Keratinocyte (primary cell): ENCODE results near the gene ITGA6. TPM values are rescaled to one million over a fixed set of nuclear protein-coding genes. Genes with fewer than 3 reads are reported as not detected.
A peak's percentile ranks its signal among the peaks of the same experiment; 100 is the strongest.

Experiments
- DNase-seq: peaks from one replicate; pipeline ENCODE4 v3.0.0-alpha.2; 2011; ENCODE audit warnings: low read depth, missing footprints, low spot score
- FAIRE-seq: peaks from 2 replicates; lab custom pipeline; 2011; peaks lifted over from hg19 to GRCh38; lab: Jason Lieb, UNC
- H2AFZ ChIP-seq: 2 replicates; pipeline ENCODE4 v1.6.0; 2012; ENCODE audit warnings: low read length, control low read depth, inconsistent platforms; ENCODE audit not compliant: control insufficient read depth
- H3K27ac ChIP-seq: 2 replicates; pipeline ENCODE4 v1.5.1; 2011; ENCODE audit warnings: low read length; ENCODE audit not compliant: control insufficient read depth, insufficient read depth
- H3K27me3 ChIP-seq: 3 replicates; pipeline ENCODE4 v1.6.0; 2011; ENCODE audit warnings: low read length; ENCODE audit not compliant: control insufficient read depth, insufficient read depth; ENCODE audit errors: extremely low read depth
- H3K36me3 ChIP-seq, 2 experiments: 2 replicates in 1 of 2; 3 replicates in 1 of 2; pipeline ENCODE4 v1.5.1; 2011; ENCODE audit warnings: low read length in 2 of 2, mild to moderate bottlenecking in 1 of 2; ENCODE audit not compliant: control insufficient read depth in 2 of 2, insufficient read depth in 2 of 2; ENCODE audit errors: extremely low read depth in 1 of 2
- H3K4me1 ChIP-seq: 3 replicates; pipeline ENCODE4 v1.5.1; 2011; ENCODE audit warnings: low read length; ENCODE audit not compliant: control insufficient read depth, insufficient read depth; ENCODE audit errors: extremely low read depth
- H3K4me2 ChIP-seq: 3 replicates; pipeline ENCODE4 v1.6.0; 2011; ENCODE audit warnings: low read depth, low read length; ENCODE audit not compliant: control insufficient read depth, insufficient read depth; ENCODE audit errors: extremely low read depth
- H3K4me3 ChIP-seq, 3 experiments: fragments of 200-600 bp in 1 of 3; sonication (generic) in 1 of 3; 2 replicates in 2 of 3; 3 replicates in 1 of 3; pipeline ENCODE4 v1.5.1; 2011 to 2016; ENCODE audit warnings: low read length in 3 of 3, mild to moderate bottlenecking in 3 of 3, control low read depth in 2 of 3, inconsistent platforms in 1 of 3, low read depth in 1 of 3, mixed read lengths in 1 of 3, mixed run types in 1 of 3, moderate library complexity in 1 of 3; ENCODE audit not compliant: control insufficient read depth in 2 of 3, insufficient read depth in 2 of 3; ENCODE audit errors: extremely low read depth in 1 of 3
- H3K79me2 ChIP-seq: 2 replicates; pipeline ENCODE4 v1.6.0; 2012; ENCODE audit warnings: low read length; ENCODE audit not compliant: control insufficient read depth, insufficient read depth
- H3K9ac ChIP-seq: 3 replicates; pipeline ENCODE4 v1.6.0; 2011; ENCODE audit warnings: low read length; ENCODE audit not compliant: control insufficient read depth, insufficient read depth; ENCODE audit errors: extremely low read depth
- H3K9me1 ChIP-seq: 3 replicates; pipeline ENCODE4 v1.6.0; 2011; ENCODE audit warnings: low read length; ENCODE audit not compliant: control insufficient read depth, insufficient read depth; ENCODE audit errors: extremely low read depth
- H3K9me3 ChIP-seq: 2 replicates; pipeline ENCODE4 v1.5.1; 2012; ENCODE audit warnings: low read depth, low read length; ENCODE audit not compliant: control insufficient read depth
- H4K20me1 ChIP-seq: 3 replicates; pipeline ENCODE4 v1.6.0; 2011; ENCODE audit warnings: low read length; ENCODE audit not compliant: control insufficient read depth, insufficient read depth; ENCODE audit errors: extremely low read depth
- EZH2 ChIP-seq: IDR thresholded peaks from one replicate; pipeline ENCODE4 v1.6.1; 2012; ENCODE audit warnings: inconsistent platforms, mild to moderate bottlenecking, low read length, moderate library complexity
- dilution Hi-C: fragments of 300-500 bp; cut with MboI; formaldehyde crosslinking; loops from one replicate; pipeline ENCODE4 v1.7.0; 2020; ENCODE audit warnings: low sequenced_read_pairs; ENCODE audit not compliant: extremely low pct_ligation_motif_present
- polyA plus RNA-seq, 5 experiments: library from polyadenylated mRNA; depleted of rRNA in 3 of 5; stranded (reverse) in 3 of 5; stranded (forward) in 1 of 5; unstranded in 1 of 5; fragments of >200 nt; gene quantifications; 1 replicate in 1 of 5; 2 replicates in 3 of 5; 3 replicates in 1 of 5; pipeline versions ENCODE4 v1.2.1 to v1.2.3, GENCODE V29; 2011 to 2012; ENCODE audit warnings: missing spikeins in 2 of 5, low read depth in 1 of 5, low replicate concordance in 1 of 5
- TF ChIP-seq, protein P1 (sequence below), 3 experiments: IDR thresholded peaks in 1 of 3; conservative IDR thresholded peaks in 1 of 3; optimal IDR thresholded peaks in 1 of 3; 2 replicates in 2 of 3; 3 replicates in 1 of 3; pipeline versions ENCODE3 to v1.5.1; 2011; ENCODE audit warnings: low read length in 3 of 3, mild to moderate bottlenecking in 3 of 3, moderate library complexity in 2 of 3, control low read depth in 1 of 3, inconsistent platforms in 1 of 3; ENCODE audit not compliant: insufficient read depth in 2 of 3; ENCODE audit errors: extremely low read depth in 1 of 3

Gene ITGA6
- polyA plus RNA-seq, 1 donor (not counting 4 experiments of a cell fraction or from before 2014, with no cell fraction given), result 441 TPM

DNA sequence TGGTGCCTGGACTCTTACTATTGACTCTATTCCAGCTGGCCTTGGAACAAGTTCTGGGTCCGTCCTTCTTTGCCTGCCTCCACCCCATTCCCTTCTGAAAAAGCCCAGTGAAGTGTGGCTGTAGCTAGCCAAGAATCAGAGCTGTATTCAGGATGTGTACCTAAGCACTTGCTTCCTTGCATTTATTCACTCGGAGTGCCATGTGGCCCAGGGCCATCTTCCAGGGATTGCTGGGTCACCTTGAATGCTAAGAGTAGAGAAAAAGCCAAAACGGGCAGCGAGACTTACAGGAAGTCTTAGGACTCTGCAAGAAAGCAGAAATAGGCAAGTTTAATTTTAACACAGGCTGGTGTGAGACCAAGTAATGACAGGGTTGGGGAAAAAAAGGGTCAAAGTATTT is 4.1 kb downstream of the ITGA6 start:
- peaks cover 92% of the 10 kb centered on the region for H3K79me2 ChIP-seq
- dilution Hi-C loops, result no loop called here
- FAIRE-seq (no peak), DNase-seq (no peak)
- no peak overlapping the region for H2AFZ ChIP-seq
- H3K4me1 ChIP-seq, result peaks cover 63% of the 10 kb centered on the region
- H3K9me1 ChIP-seq, result peaks cover 2% of the 10 kb centered on the region
- peak overlapping the region; percentile 67 for H3K9ac ChIP-seq
- peaks cover 21% of the 10 kb centered on the region for H4K20me1 ChIP-seq
- H3K4me3 ChIP-seq, result peak overlapping the region; percentile 59 to 98 (median 84)
- peaks cover 4 to 45% of the 10 kb centered on the region in 2 experiments for H3K36me3 ChIP-seq
- peak overlapping the region; percentile 89 for H3K4me2 ChIP-seq
- no peaks in the 10 kb centered on the region for H3K27me3 ChIP-seq
- H3K9me3 ChIP-seq, result no peaks in the 10 kb centered on the region
- TF ChIP-seq EZH2, result no peak
- TF ChIP-seq, protein P1, sequence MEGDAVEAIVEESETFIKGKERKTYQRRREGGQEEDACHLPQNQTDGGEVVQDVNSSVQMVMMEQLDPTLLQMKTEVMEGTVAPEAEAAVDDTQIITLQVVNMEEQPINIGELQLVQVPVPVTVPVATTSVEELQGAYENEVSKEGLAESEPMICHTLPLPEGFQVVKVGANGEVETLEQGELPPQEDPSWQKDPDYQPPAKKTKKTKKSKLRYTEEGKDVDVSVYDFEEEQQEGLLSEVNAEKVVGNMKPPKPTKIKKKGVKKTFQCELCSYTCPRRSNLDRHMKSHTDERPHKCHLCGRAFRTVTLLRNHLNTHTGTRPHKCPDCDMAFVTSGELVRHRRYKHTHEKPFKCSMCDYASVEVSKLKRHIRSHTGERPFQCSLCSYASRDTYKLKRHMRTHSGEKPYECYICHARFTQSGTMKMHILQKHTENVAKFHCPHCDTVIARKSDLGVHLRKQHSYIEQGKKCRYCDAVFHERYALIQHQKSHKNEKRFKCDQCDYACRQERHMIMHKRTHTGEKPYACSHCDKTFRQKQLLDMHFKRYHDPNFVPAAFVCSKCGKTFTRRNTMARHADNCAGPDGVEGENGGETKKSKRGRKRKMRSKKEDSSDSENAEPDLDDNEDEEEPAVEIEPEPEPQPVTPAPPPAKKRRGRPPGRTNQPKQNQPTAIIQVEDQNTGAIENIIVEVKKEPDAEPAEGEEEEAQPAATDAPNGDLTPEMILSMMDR (optimal IDR thresholded peaks at IDR 0.05 in 1 of 3, IDR thresholded peaks at IDR 0.05 in 1 of 3, conservative IDR thresholded peaks at IDR 0.05 in 1 of 3; ENCODE audit: extremely low read depth in 1 of 3, insufficient read depth in 2 of 3, low read length in 3 of 3), result no peak
- H3K27ac ChIP-seq, result peak overlapping the region; percentile 78

DNA sequence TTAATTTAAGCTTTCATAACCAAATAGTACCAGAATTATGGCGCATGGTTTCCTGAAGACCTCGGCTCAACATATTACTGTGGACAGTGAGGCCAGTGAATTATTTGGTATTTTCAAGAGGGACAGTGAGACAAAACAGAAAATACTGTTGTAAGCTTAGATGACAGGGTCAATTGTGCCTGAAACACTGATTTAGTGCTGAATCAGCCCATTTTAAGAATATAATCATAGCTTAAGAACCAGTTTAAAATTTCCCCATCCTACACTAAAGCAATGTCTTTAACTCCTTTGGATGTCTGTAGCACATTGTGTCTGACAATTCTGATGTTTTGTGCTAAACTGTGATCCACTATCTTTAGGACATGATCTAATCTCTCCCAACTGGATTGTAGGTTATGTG is 4.6 kb downstream of the ITGA6 start:
- peaks cover 21% of the 10 kb centered on the region for H4K20me1 ChIP-seq
- peaks cover 96% of the 10 kb centered on the region for H3K79me2 ChIP-seq
- H3K36me3 ChIP-seq, result peaks cover 4 to 45% of the 10 kb centered on the region in 2 experiments
- peak overlapping the region; percentile 78 for H3K27ac ChIP-seq
- DNase-seq, result no peak
- H3K9me1 ChIP-seq, result peaks cover 2% of the 10 kb centered on the region
- no peak overlapping the region for H2AFZ ChIP-seq
- H3K4me2 ChIP-seq, result peak overlapping the region; percentile 89
- dilution Hi-C loops, result no loop called here
- no peak for FAIRE-seq
- H3K4me1 ChIP-seq, result peaks cover 61% of the 10 kb centered on the region
- H3K4me3 ChIP-seq, result peak overlapping the region in 1 of 3 experiments; percentile 24
- TF ChIP-seq EZH2, result no peak
- TF ChIP-seq, protein P1 (optimal IDR thresholded peaks at IDR 0.05 in 1 of 3, IDR thresholded peaks at IDR 0.05 in 1 of 3, conservative IDR thresholded peaks at IDR 0.05 in 1 of 3; ENCODE audit: extremely low read depth in 1 of 3, insufficient read depth in 2 of 3, low read length in 3 of 3), result no peak
- H3K9ac ChIP-seq, result no peak overlapping the region
- H3K9me3 ChIP-seq, result no peaks in the 10 kb centered on the region
- H3K27me3 ChIP-seq, result no peaks in the 10 kb centered on the region
